GM19193 (cell line): ENCODE results near the gene TTR.

Experiments
- POLR2A ChIP-seq: IDR thresholded peaks from 4 replicates; pipeline ENCODE4 v1.6.1; 2011; ENCODE audit not compliant: insufficient read depth, insufficient read length; ENCODE audit errors: extremely low read depth

The TTR gene

GRCh38 chr18:31595121-31595771 lies 3.6 kb downstream of the TTR start:
- no peak for TF ChIP-seq POLR2A

GRCh38 chr18:31596081-31596872 lies 4.6 kb downstream of the TTR start:
- TF ChIP-seq POLR2A, result no peak

GRCh38 chr18:31598021-31598805 lies 6.5 kb downstream of the TTR start:
- no peak for TF ChIP-seq POLR2A

GRCh38 chr18:31603315-31603714 lies 11.6 kb downstream of the TTR start:
- no peak for TF ChIP-seq POLR2A

GRCh38 chr18:31606265-31606664 lies 14.6 kb downstream of the TTR start:
- no peak for TF ChIP-seq POLR2A

- TF ChIP-seq POLR2A, result no peak
Observed at GRCh38 chr18:31607384-31607783, 15.7 kb downstream of the TTR start.

GRCh38 chr18:31609886-31610285 lies 18.2 kb downstream of the TTR start:
- TF ChIP-seq POLR2A, result no peak

GRCh38 chr18:31610286-31611205 lies 18.9 kb downstream of the TTR start:
- no peak for TF ChIP-seq POLR2A

- TF ChIP-seq POLR2A, result no peak
Observed at GRCh38 chr18:31611511-31611910, 19.8 kb downstream of the TTR start.

- TF ChIP-seq POLR2A, result no peak
Observed at GRCh38 chr18:31612124-31612523, 20.4 kb downstream of the TTR start.

GRCh38 chr18:31614044-31614443 lies 22.4 kb downstream of the TTR start:
- TF ChIP-seq POLR2A, result no peak

GRCh38 chr18:31616586-31616985 lies 24.9 kb downstream of the TTR start:
- TF ChIP-seq POLR2A, result no peak

GRCh38 chr18:31617031-31617717 lies 25.5 kb downstream of the TTR start:
- TF ChIP-seq POLR2A, result no peak

- no peak for TF ChIP-seq POLR2A
Observed at GRCh38 chr18:31618801-31619200, 27.1 kb downstream of the TTR start.
